ENCODE data around the gene APBB3. TPM values are rescaled to one million over a fixed set of nuclear protein-coding genes. Genes with fewer than 3 reads are reported as not detected.
A peak's percentile ranks its signal among the peaks of the same experiment; 100 is the strongest.

APBB3 gene
- total RNA-seq, 2 experiments from 2014 or later = 24.9 TPM

DNA sequence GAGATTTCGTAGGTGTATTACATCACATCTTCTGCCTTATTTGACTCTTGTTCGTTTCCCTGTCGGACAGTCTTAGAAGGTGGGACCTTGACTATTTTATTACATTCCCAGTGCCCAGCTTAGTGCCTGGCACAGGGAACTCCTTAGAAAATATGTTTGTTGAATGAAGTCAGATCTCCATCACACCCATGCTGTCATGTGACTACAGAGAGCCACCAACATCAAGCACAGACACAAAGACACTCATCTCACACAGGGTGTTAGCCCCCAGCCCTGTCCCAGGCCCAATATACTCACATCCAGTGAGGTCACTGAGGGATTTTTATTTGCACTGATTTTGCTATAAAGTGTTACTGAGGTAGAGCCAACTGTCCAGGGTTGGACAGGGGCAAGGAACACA is 6.4 kb downstream of the APBB3 start:
- Mint-ChIP-seq H3K9me3 (no peaks in the 10 kb centered on the region), H3K27ac (peak overlapping the region; percentile 89), H3K4me3 (peak overlapping the region; percentile 81), H3K36me3 (ENCODE audit: low read depth) (peaks cover 35% of the 10 kb centered on the region), H3K4me1 (ENCODE audit: low read depth) (peaks cover 42% of the 10 kb centered on the region), H3K27me3 (no peaks in the 10 kb centered on the region)
- intact Hi-C loops (cut with micrococcal nuclease) = loop anchor here (5.0 kb wide), 1 partner anchor 74 kb away; the partner anchor contains the start of gene CD14
- TF ChIP-seq, protein P1, sequence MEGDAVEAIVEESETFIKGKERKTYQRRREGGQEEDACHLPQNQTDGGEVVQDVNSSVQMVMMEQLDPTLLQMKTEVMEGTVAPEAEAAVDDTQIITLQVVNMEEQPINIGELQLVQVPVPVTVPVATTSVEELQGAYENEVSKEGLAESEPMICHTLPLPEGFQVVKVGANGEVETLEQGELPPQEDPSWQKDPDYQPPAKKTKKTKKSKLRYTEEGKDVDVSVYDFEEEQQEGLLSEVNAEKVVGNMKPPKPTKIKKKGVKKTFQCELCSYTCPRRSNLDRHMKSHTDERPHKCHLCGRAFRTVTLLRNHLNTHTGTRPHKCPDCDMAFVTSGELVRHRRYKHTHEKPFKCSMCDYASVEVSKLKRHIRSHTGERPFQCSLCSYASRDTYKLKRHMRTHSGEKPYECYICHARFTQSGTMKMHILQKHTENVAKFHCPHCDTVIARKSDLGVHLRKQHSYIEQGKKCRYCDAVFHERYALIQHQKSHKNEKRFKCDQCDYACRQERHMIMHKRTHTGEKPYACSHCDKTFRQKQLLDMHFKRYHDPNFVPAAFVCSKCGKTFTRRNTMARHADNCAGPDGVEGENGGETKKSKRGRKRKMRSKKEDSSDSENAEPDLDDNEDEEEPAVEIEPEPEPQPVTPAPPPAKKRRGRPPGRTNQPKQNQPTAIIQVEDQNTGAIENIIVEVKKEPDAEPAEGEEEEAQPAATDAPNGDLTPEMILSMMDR (IDR thresholded peaks at IDR 0.05) = no peak
- POLR2A ChIA-PET = interaction anchor here (0.6 to 1.4 kb wide), 8 partner anchors 10 to 157 kb away, joined by 3 to 22 read pairs (median 3); partner anchors contain the start of genes ANKHD1, EIF4EBP3, IK and NDUFA2
- DNase-seq = no peak
- ATAC-seq = no peak
- CTCF ChIA-PET = interaction anchor here (1.1 to 2.4 kb wide), 3 partner anchors 10 to 206 kb away, joined by 3 to 15 read pairs (median 6); partner anchors contain the start of gene EIF4EBP3

DNA sequence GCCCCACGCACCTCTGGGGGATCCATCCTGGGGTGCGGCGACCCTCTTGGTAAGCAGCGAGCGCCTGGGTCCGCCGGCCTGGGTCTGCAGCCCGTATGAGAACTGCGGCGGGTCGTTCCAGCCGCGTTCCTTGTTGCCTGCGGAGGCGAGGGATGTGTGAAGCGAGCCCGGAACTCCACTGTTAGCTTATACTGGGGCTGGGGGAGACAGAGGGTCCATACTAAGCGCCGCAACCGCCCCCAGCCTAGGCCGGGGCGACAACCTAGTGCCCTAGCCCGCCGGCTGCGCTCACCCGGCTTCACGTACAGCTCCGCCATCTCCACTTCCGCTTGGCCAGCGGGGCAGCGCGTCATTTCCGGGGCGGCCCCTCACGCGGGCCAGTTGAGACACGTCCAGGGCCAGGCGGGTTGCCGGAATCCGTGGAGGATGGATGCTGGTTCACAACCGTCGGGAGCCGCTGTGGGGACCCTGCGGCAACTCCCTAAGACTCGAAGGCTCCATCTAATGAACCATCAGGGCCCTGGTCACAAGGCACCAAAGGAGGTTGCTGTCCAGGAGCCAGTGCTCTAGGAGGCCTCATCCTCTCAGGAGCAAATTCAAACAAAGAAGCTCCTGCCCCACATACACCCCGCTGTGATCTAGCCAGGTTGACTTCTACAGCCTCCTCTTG is 7.1 kb downstream of the APBB3 start, which contains the start of gene SRA1:
Gene SRA1, minus strand, starts transcription at position 338 of the 670 bp plus-strand sequence. Its CDS starts 21 bp downstream, at position 317.
- POLR2A ChIA-PET = interaction anchor here (0.6 to 1.3 kb wide), 8 partner anchors 9 to 156 kb away, joined by 3 to 22 read pairs (median 4); partner anchors contain the start of genes ANKHD1, EIF4EBP3, IK and NDUFA2
- Mint-ChIP-seq H3K36me3 (ENCODE audit: low read depth) (peaks cover 39% of the 10 kb centered on the region), H3K4me1 (ENCODE audit: low read depth) (peaks cover 39% of the 10 kb centered on the region), H3K27me3 (no peaks in the 10 kb centered on the region), H3K4me3 (peak within 1 kb of the TSS; percentile 81), H3K9me3 (no peaks in the 10 kb centered on the region), H3K27ac (peak within 1 kb of the TSS; percentile 89)
- peak; percentile 92 for DNase-seq
- ATAC-seq = peak; percentile 88
- intact Hi-C loops (cut with micrococcal nuclease) = loop anchor here (5.0 kb wide), 1 partner anchor 75 kb away; the partner anchor contains the start of gene CD14
- TF ChIP-seq, protein P1 (IDR thresholded peaks at IDR 0.05) = no peak
- CTCF ChIA-PET = interaction anchor here (0.7 to 2.4 kb wide), 5 partner anchors 10 to 205 kb away, joined by 3 to 15 read pairs (median 3); partner anchors contain the start of genes EIF4EBP3, IK and NDUFA2

DNA sequence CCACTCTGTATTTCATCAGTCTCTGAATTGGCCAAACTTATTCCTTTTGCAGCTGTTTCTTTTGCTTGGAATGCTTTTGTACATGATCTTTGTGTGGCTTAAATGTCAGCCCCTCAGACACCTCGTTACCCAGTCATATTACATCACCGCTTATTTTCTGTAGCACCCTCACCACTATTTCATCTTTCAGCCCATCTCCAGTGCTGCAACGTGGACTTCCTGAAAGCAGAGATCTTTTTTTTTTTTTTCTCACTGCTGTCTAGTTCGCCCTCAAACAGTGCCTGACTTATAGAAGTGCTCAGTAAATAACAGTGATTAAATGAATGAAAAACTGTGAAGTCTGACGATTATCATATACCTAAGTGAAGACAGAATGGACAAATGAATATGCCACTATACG is 8.0 kb downstream of the APBB3 start:
- TF ChIP-seq, protein P1 (IDR thresholded peaks at IDR 0.05) = no peak
- ATAC-seq (no peak), DNase-seq (no peak)
- Mint-ChIP-seq H3K36me3 (ENCODE audit: low read depth) (peaks cover 41% of the 10 kb centered on the region), H3K4me1 (ENCODE audit: low read depth) (peaks cover 47% of the 10 kb centered on the region), H3K9me3 (no peaks in the 10 kb centered on the region), H3K4me3 (peak overlapping the region; percentile 81), H3K27me3 (no peaks in the 10 kb centered on the region), H3K27ac (peak overlapping the region; percentile 89)
- intact Hi-C loops (cut with micrococcal nuclease) = loop anchor here (5.0 kb wide), 1 partner anchor 76 kb away; the partner anchor contains the start of gene CD14
- ChIA-PET CTCF (interaction anchor here (1.1 to 2.4 kb wide), 3 partner anchors 9 to 204 kb away, joined by 3 to 15 read pairs (median 4); partner anchors contain the start of gene EIF4EBP3), POLR2A (interaction anchor here (0.6 to 0.7 kb wide), 2 partner anchors 9 to 154 kb away, joined by 3 read pairs; partner anchors contain the start of gene EIF4EBP3)

DNA sequence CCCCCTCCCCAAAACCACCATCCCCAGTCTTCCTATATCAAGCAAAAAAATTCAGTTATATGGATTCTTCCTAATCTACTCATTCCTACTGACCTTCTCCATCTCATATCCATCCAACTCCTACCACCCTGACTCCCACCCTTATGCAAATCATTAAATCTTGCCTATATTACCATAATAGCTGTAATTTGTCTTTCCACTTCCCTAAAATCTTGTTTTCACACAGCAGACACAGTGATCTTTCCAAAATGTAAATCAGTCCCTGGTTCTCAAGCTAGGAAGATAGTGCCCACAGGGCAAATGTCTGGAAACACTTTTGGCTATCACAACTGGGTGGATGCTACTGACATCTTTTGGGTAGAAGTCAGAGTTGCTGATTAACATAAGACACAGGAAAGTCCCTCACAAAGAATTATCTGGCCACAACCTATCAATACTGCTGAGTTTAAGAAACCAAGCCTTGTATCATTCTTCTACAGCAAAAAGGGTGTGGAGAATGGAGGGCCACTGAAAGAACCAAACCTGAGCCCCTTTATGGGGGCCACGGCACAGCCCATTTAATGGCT is 8.6 kb downstream of the APBB3 start:
- TF ChIP-seq, protein P1 (IDR thresholded peaks at IDR 0.05) = no peak
- ChIA-PET POLR2A (interaction anchor here (0.6 to 0.7 kb wide), 2 partner anchors 8 to 153 kb away, joined by 3 read pairs; partner anchors contain the start of gene EIF4EBP3), CTCF (interaction anchor here (1.6 kb wide), 1 partner anchor 79 kb away, joined by 4 read pairs; no protein-coding TSS in a partner anchor)
- intact Hi-C loops (cut with micrococcal nuclease) = loop anchor here (5.0 kb wide), 1 partner anchor 76 kb away; the partner anchor contains the start of gene CD14
- peaks cover 45% of the 10 kb centered on the region for H3K36me3 Mint-ChIP-seq (ENCODE audit: low read depth)
- DNase-seq = no peak
- ATAC-seq = peak; percentile 11
- H3K27ac Mint-ChIP-seq = peak overlapping the region; percentile 89
- H3K27me3 Mint-ChIP-seq = no peaks in the 10 kb centered on the region
- H3K4me1 Mint-ChIP-seq (ENCODE audit: low read depth) = peaks cover 53% of the 10 kb centered on the region
- H3K9me3 Mint-ChIP-seq = no peaks in the 10 kb centered on the region
- peak overlapping the region; percentile 81 for H3K4me3 Mint-ChIP-seq
